ENCODE results near the gene NOP56. TPM values are rescaled to one million over a fixed set of nuclear protein-coding genes. Genes with fewer than 3 reads are reported as not detected.
A peak's percentile ranks its signal among the peaks of the same experiment; 100 is the strongest.

The NOP56 gene
- total and polyA plus RNA-seq, 2 donors: 75.1 to 79.9 TPM

DNA sequence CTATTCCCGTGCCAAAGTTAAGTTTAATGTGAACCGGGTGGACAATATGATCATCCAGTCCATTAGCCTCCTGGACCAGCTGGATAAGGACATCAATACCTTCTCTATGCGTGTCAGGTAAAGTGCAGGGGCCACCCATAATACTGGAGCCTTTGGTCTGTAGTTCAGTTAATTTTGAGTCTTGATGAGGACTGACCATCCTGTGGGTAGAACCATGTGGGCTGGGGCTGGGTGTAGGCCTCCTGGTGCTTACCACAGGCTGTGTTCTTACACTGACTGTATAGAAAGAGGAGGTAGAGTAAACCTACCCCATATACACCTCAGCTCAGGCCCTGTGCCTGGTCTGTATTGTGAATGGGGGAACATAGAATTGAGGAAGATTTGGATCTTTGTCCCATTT lies 2.4 kb downstream of the NOP56 start:
- 87% methylated on average over 3 of the region's 3 CpGs for WGBS
- Histone ChIP-seq H3K36me3 (ENCODE audit: insufficient read depth) (peaks cover 10% of the 10 kb centered on the region), H3K4me3 (ENCODE audit: low read depth, low read length) (no peak overlapping the region)

DNA sequence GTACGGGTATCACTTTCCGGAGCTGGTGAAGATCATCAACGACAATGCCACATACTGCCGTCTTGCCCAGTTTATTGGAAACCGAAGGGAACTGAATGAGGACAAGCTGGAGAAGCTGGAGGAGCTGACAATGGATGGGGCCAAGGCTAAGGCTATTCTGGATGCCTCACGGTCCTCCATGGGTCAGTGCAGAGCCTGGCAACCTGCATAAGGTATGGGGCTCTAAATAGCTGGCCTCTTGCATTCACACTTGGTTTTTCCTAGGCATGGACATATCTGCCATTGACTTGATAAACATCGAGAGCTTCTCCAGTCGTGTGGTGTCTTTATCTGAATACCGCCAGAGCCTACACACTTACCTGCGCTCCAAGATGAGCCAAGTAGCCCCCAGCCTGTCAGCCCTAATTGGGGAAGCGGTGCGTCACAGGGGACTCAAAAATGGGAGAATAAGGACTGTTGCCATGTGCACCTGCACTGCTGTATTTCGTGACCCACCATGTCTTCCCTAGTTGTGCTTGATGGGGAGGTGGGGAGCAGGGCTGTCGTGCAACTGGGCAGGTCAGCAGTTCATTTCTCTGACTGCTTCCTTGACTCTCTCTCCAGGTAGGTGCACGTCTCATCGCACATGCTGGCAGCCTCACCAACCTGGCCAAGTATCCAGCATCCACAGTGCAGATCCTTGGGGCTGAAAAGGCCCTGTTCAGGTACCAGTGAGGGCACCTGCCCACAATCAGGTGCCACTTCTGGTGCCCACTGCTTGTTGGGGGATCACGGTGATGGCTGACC lies 3.1 kb downstream of the NOP56 start:
- 91% methylated on average over 17 of the region's 17 CpGs for WGBS

More for the DNA sequence above, 2.4 kb downstream of the NOP56 start:
- no peak overlapping the region for H3K27ac ChIP-seq (ENCODE audit: low read depth)
- H3K4me1 ChIP-seq (ENCODE audit: insufficient read depth): no peaks in the 10 kb centered on the region
- no peak for DNase-seq (ENCODE audit: extremely low spot score)

DNA sequence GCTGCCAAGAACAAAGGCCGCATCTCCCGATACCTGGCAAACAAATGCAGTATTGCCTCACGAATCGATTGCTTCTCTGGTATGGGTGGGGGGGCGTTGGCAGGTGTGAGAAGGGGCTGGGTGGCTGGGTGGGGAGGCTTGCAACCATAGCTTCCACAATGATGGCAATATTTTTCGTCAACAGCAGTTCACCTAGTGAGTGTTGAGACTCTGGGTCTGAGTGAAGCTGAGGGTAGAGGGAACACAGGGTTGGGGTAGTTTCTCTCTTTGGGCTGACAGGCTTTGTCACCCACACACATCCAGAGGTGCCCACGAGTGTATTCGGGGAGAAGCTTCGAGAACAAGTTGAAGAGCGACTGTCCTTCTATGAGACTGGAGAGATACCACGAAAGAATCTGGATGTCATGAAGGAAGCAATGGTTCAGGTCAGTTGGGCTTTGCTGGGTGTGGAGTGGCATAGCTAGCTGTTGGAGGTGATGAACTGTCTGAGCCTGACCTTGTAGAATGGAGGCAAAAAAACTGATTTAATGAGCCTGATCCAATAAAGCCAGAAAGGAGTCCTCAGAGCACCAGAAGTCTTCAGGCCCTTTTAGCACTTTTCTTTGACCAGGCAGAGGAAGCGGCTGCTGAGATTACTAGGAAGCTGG lies 4.2 kb downstream of the NOP56 start:
- no peak overlapping the region for H3K27ac ChIP-seq (ENCODE audit: low read depth)
- no peak overlapping the region for H3K4me3 ChIP-seq (ENCODE audit: low read depth, low read length)
- 92% methylated on average over 12 of the region's 12 CpGs for WGBS
- no peaks in the 10 kb centered on the region for H3K4me1 ChIP-seq (ENCODE audit: insufficient read depth)
- H3K36me3 ChIP-seq (ENCODE audit: insufficient read depth): peaks cover 10% of the 10 kb centered on the region
- no peak for DNase-seq (ENCODE audit: extremely low spot score)

More for the DNA sequence above, 3.1 kb downstream of the NOP56 start:
- no peak for DNase-seq (ENCODE audit: extremely low spot score)
- Histone ChIP-seq H3K4me1 (ENCODE audit: insufficient read depth) (no peaks in the 10 kb centered on the region), H3K27ac (ENCODE audit: low read depth) (no peak overlapping the region), H3K36me3 (ENCODE audit: insufficient read depth) (peaks cover 10% of the 10 kb centered on the region), H3K4me3 (ENCODE audit: low read depth, low read length) (no peak overlapping the region)

DNA sequence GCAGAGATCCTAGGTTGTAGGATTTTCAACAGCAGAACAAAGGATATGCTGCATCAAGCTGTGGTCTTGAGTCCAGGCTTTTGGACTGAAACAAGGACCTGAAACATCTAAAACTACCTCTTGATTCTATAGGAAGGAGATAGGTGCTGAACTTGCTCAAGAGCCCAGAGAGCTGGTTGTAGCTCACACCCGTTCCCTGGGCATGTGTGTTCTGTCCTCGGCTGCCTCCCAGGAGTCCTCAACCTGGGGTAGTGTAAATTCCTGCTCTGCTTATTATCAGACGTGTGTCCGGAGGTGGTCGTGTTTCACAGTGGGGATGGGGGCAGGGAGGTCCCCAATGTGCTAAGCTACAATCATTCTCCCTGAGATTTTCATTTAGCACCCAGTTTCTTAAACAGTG lies 4.8 kb downstream of the NOP56 start:
- Histone ChIP-seq H3K36me3 (ENCODE audit: insufficient read depth) (peaks cover 10% of the 10 kb centered on the region), H3K4me1 (ENCODE audit: insufficient read depth) (no peaks in the 10 kb centered on the region), H3K27ac (ENCODE audit: low read depth) (no peak overlapping the region), H3K4me3 (ENCODE audit: low read depth, low read length) (no peak overlapping the region)
- WGBS: 67% methylated on average over 5 of the region's 5 CpGs
- DNase-seq (ENCODE audit: extremely low spot score): no peak

DNA sequence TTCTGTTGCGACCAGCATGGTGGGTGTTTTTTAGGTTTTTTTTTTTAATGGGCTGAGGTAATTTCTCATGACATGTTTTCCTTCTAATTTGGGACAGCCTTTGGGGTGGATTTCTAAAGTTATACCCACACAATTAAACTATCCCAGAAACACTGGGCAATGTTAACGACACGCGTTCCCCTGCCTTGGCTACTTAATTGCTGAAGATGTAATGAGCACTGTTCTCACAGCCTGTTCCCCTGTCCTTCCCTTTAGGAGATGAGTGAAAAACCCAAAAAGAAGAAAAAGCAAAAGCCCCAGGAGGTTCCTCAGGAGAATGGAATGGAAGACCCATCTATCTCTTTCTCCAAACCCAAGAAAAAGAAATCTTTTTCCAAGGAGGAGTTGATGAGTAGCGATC lies 5.2 kb downstream of the NOP56 start:
- no peak for DNase-seq (ENCODE audit: extremely low spot score)
- WGBS: 90% methylated on average over 5 of the region's 5 CpGs
- peaks cover 10% of the 10 kb centered on the region for H3K36me3 ChIP-seq (ENCODE audit: insufficient read depth)
- no peak overlapping the region for H3K27ac ChIP-seq (ENCODE audit: low read depth)
- H3K4me1 ChIP-seq (ENCODE audit: insufficient read depth): no peaks in the 10 kb centered on the region
- H3K4me3 ChIP-seq (ENCODE audit: low read depth, low read length): no peak overlapping the region

DNA sequence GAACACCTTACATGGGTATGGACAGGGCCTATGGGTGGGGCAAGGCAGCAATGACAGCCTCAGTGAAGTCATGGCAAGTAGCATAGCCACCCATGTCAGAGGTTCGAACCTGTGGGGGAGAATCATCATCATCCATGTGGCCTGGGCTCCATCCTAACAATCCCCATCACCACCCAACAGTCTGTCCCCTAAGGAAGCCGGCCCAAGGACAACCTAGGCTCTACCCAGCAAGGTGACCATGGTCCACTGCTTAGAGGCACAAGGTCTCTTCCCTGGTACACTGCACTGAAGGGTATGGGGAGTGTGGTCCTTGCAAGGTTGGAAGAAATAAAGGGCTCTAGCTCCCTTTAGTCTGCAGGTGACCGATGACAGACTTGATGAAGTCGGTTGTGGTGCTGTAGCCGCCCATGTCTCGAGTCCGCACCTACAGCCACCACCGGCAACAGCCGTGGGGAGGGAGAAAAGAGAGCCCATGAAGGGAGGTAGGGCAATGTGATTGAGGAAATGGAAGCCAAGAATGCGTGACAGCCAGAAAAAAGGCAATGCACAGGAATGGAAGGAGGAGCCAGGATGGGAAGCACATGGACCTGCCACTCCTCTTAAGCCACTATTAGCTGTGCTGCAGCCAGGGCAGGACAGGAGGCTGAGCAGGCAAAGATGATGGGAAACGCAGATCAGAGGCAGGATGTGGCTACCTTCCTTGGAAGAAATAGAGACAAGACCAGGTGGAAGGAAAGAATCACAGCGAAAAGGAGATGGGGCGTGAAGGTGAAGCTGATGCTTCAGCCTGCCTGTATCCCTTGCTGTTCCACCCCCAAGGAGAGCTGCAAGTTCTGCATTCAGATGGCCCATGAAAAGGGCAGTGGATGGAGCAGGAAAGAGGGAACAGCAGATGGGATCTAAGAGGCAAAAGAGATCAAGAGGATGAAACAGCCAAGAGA lies 6.3 kb downstream of the NOP56 start:
- Histone ChIP-seq H3K4me3 (ENCODE audit: low read depth, low read length) (no peak overlapping the region), H3K4me1 (ENCODE audit: insufficient read depth) (no peaks in the 10 kb centered on the region), H3K36me3 (ENCODE audit: insufficient read depth) (peaks cover 10% of the 10 kb centered on the region), H3K27ac (ENCODE audit: low read depth) (no peak overlapping the region)
- WGBS: 74% methylated on average over 13 of the region's 13 CpGs
- DNase-seq (ENCODE audit: extremely low spot score): no peak

DNA sequence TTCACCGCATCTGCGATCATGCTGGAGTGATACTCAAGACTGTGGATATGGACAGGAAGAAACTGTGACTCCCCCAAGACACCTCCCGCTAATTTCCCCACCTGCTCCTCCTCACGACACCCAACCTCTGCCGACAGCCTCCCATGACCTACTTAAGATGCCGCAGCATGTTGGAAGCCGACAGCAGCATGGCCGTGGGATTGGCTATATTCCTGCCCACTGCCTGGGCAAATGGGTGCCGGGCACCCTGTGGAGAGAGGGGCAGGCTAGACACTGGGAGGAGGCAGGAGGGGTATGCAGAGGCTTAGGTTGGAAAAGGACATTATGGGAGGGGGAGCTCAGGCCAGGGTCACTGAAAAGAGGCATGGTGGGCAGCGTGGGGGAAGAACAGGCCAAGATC lies 7.1 kb downstream of the NOP56 start:
- 90% methylated on average over 10 of the region's 10 CpGs for WGBS

DNA sequence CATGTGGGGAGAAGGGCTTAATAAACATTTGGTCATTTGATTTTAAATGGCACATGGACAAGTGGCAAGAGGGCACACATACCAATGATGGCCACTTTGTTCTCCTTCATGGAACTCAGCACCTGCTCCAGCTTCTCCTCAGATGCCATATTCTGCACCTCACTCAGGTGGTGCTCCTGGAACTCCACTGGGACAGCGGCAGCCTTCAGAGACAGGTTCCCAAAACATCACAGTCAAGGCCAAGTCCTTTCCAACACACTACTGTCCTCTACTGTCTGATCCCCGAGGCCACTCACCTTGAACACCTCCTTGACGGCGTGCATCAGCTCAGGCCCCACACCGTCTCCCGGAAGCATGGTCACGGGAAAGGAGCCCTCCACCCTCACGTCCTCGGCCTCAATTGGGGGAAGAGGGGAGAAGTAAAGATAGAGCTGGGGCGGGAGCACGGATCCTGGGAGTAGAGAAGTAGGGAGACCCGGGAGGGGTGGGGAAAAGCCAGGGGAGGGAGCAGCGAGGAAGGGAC lies 11.0 kb downstream of the NOP56 start:
- Histone ChIP-seq H3K4me3 (ENCODE audit: low read depth, low read length) (peak overlapping the region; percentile 82), H3K36me3 (ENCODE audit: insufficient read depth) (no peaks in the 10 kb centered on the region), H3K27ac (ENCODE audit: low read depth) (no peak overlapping the region), H3K4me1 (ENCODE audit: insufficient read depth) (no peaks in the 10 kb centered on the region)
- no peak for DNase-seq (ENCODE audit: extremely low spot score)
- WGBS: 9% methylated on average over 13 of the region's 13 CpGs

More for the DNA sequence above, 7.1 kb downstream of the NOP56 start:
- Histone ChIP-seq H3K4me3 (ENCODE audit: low read depth, low read length) (no peak overlapping the region), H3K4me1 (ENCODE audit: insufficient read depth) (no peaks in the 10 kb centered on the region), H3K27ac (ENCODE audit: low read depth) (no peak overlapping the region), H3K36me3 (ENCODE audit: insufficient read depth) (peaks cover 10% of the 10 kb centered on the region)
- DNase-seq (ENCODE audit: extremely low spot score): no peak

DNA sequence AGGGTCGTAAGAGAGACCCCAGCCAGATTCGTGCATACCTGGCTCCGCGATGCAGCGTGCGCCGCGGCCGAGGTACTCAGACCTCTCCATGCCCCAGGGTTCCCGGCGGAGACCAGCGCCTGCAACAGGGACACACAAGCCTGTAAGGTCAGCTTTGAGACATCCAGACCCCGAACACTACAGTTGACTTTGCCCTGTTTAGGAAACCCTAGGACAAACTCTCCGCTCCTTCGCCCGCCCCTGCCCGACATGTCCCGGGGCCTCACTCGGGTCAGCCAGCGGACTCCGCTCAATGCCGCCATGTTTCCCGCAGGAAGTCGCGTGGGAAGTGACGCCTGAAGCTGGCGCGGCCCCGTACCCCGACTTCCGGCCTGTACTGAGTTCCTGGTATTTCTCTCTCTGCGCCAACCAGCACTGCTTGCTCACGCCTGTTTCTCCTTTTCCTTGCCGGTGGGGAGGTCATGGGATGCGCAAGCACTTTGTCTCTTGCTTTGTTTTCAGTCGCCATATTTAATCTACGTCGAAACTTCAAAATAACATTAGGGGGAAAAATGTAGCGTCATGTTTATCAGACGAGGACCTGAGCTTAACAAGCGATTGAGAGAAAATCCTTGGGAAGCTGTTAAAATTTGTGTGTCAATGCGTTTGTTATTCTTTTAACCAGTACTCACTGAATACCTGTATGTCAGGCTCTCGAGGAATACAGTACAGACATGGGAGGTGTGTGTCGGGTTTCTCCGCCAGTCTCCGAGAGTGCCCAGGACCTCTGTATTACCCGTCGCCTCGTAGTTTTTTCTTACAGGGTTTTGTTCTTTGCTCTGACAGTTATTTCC lies 11.7 kb downstream of the NOP56 start, which contains the start of gene IDH3B:
TSS of gene IDH3B (minus strand) at position 330 of the 833 bp plus-strand sequence. CDS start at position 302, 28 bp downstream.
- WGBS: 4% methylated on average over 49 of the region's 49 CpGs
- Histone ChIP-seq H3K4me3 (ENCODE audit: low read depth, low read length) (peak within 1 kb of the TSS; percentile 82), H3K4me1 (ENCODE audit: insufficient read depth) (no peaks in the 10 kb centered on the region), H3K27ac (ENCODE audit: low read depth) (peak within 1 kb of the TSS; percentile 76), H3K36me3 (ENCODE audit: insufficient read depth) (no peaks in the 10 kb centered on the region)
- peak; percentile 79 for DNase-seq (ENCODE audit: extremely low spot score)

DNA sequence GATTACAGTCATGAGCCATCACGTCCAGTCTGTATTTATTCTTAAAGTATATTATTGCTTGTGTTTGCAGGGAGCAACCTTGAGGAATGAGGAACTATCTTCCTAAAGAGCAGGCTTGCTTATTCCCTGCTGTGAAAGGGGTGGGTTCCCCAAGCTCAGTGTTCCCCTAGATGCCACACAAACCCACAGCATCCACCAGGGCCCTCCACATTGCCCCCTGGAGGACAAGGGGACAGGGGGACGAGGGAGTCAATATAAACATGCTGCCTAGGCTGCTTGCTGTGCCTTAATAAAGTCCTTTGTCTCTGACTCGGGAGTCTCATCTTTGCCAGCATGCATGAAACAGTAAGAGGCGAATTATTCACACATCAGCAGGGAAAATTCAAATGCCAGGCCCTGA lies 19.5 kb downstream of the NOP56 start:
- WGBS: 22% methylated on average over 4 of the region's 4 CpGs
- DNase-seq (ENCODE audit: extremely low spot score): no peak
- no peak overlapping the region for H3K4me3 ChIP-seq (ENCODE audit: low read depth, low read length)
- no peaks in the 10 kb centered on the region for H3K36me3 ChIP-seq (ENCODE audit: insufficient read depth)
- H3K27ac ChIP-seq (ENCODE audit: low read depth): no peak overlapping the region
- H3K4me1 ChIP-seq (ENCODE audit: insufficient read depth): no peaks in the 10 kb centered on the region

DNA sequence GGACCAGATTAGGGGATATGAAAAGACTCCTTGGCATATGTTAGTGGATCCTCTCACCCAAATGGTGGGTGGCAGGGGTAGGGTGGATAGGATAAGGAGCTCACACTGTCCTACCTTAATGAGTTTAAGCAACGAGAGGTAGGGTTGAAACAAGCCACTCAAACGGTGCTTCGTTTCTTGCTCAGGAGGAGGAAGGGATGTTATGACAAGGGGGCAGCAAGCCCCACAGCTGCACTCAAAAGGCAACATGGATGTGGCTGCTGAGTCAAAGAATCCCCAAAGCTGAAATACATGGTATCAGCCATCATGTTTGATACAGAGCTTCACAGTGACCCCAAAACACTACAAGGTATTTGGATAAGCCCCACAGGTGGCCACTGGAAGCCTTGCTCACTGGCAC lies 20.0 kb downstream of the NOP56 start:
- no peak for DNase-seq (ENCODE audit: extremely low spot score)
- H3K36me3 ChIP-seq (ENCODE audit: insufficient read depth): no peaks in the 10 kb centered on the region
- WGBS: 77% methylated on average over 3 of the region's 3 CpGs
- H3K27ac ChIP-seq (ENCODE audit: low read depth): no peak overlapping the region
- no peaks in the 10 kb centered on the region for H3K4me1 ChIP-seq (ENCODE audit: insufficient read depth)
- H3K4me3 ChIP-seq (ENCODE audit: low read depth, low read length): no peak overlapping the region

DNA sequence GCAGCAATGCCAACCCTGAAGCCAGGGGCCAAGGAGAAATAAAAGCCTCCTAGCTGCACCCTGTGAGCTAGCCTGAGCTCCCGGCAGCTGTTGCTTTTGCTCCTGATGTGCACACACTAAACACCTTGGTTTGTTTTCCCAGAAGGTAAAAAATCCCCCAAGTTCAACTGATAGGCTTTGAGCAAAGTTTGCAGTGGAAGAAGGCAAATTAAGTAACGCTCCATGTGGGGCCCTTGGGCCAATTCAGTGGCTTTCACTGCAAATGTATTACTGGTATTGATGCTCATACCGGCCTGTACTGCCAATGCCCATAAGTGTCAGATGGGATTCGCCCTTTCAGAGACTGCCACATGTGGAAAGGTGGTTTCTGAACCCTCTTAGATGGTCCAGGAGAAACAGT lies 21.0 kb downstream of the NOP56 start:
- Histone ChIP-seq H3K4me1 (ENCODE audit: insufficient read depth) (no peaks in the 10 kb centered on the region), H3K4me3 (ENCODE audit: low read depth, low read length) (no peak overlapping the region), H3K36me3 (ENCODE audit: insufficient read depth) (no peaks in the 10 kb centered on the region), H3K27ac (ENCODE audit: low read depth) (no peak overlapping the region)
- 84% methylated on average over 4 of the region's 4 CpGs for WGBS
- DNase-seq (ENCODE audit: extremely low spot score): no peak
